Measurements from ENCODE around the gene LEPROT. TPM values are rescaled to one million over a fixed set of nuclear protein-coding genes. Genes with fewer than 3 reads are reported as not detected.

LEPROT gene
- total RNA-seq, 1 donor from 2014 or later: 49.2 TPM

- TF ChIP-seq EZH2phosphoT487 (IDR thresholded peaks at IDR 0.05) (no peak), CTCF (IDR thresholded peaks at IDR 0.05) (no peak), EZH2 (IDR thresholded peaks at IDR 0.05) (no peak)
- no peak overlapping the region for H3K9ac ChIP-seq
- Mint-ChIP-seq H3K27me3 (ENCODE audit: insufficient read depth, low read depth) (no peaks in the 10 kb centered on the region), H3K36me3 (peaks cover 11% of the 10 kb centered on the region), H3K9me3 (no peaks in the 10 kb centered on the region), H3K4me3 (no peak overlapping the region), H3K4me1 (peaks cover 5% of the 10 kb centered on the region), H3K27ac (no peak overlapping the region)
- H3K4me1 ChIP-seq: peaks cover 26% of the 10 kb centered on the region
- DNase-seq (ENCODE audit: low spot score): no peak
- no peak overlapping the region for H3K27ac ChIP-seq
- no peaks in the 10 kb centered on the region for H3K9me3 ChIP-seq (ENCODE audit: low read depth)
- H3K36me3 ChIP-seq: no peaks in the 10 kb centered on the region
- peaks cover 16% of the 10 kb centered on the region for H3F3A ChIP-seq (ENCODE audit: low read depth)
- no peaks in the 10 kb centered on the region for H3K79me2 ChIP-seq (ENCODE audit: low read depth)
- H3K4me3 ChIP-seq: no peak overlapping the region
- no peak overlapping the region for H3K4me2 ChIP-seq
- no peaks in the 10 kb centered on the region for H3K27me3 ChIP-seq
- H2AFZ ChIP-seq (replicated peaks): no peak overlapping the region
- peaks cover 5% of the 10 kb centered on the region for H4K20me1 ChIP-seq (ENCODE audit: low read depth)
Measured at GRCh38 chr1:65434760-65435159, 14.3 kb downstream of the LEPROT start.

- Mint-ChIP-seq H3K9me3 (no peaks in the 10 kb centered on the region), H3K4me1 (peaks cover 5% of the 10 kb centered on the region), H3K27ac (no peak overlapping the region), H3K36me3 (peaks cover 7% of the 10 kb centered on the region), H3K4me3 (no peak overlapping the region), H3K27me3 (ENCODE audit: insufficient read depth, low read depth) (no peaks in the 10 kb centered on the region)
- no peaks in the 10 kb centered on the region for H3K79me2 ChIP-seq (ENCODE audit: low read depth)
- no peaks in the 10 kb centered on the region for H4K20me1 ChIP-seq (ENCODE audit: low read depth)
- H3F3A ChIP-seq (ENCODE audit: low read depth): peaks cover 11% of the 10 kb centered on the region
- H3K4me2 ChIP-seq: no peak overlapping the region
- H3K27ac ChIP-seq: no peak overlapping the region
- TF ChIP-seq EZH2phosphoT487 (IDR thresholded peaks at IDR 0.05): no peak
- H3K27me3 ChIP-seq: no peaks in the 10 kb centered on the region
- H3K36me3 ChIP-seq: no peaks in the 10 kb centered on the region
- H2AFZ ChIP-seq (replicated peaks): no peak overlapping the region
- no peaks in the 10 kb centered on the region for H3K9me3 ChIP-seq (ENCODE audit: low read depth)
- no peak overlapping the region for H3K9ac ChIP-seq
- DNase-seq (ENCODE audit: low spot score): no peak
- no peak overlapping the region for H3K4me3 ChIP-seq
- H3K4me1 ChIP-seq: peaks cover 24% of the 10 kb centered on the region
Measured at GRCh38 chr1:65435987-65436386, 15.5 kb downstream of the LEPROT start.

GRCh38 chr1:65437616-65438015, 17.1 kb downstream of the LEPROT start:
- Mint-ChIP-seq H3K4me1 (no peaks in the 10 kb centered on the region), H3K27me3 (ENCODE audit: insufficient read depth, low read depth) (no peaks in the 10 kb centered on the region), H3K36me3 (peaks cover 6% of the 10 kb centered on the region), H3K9me3 (no peaks in the 10 kb centered on the region), H3K4me3 (no peak overlapping the region), H3K27ac (no peak overlapping the region)
- H3F3A ChIP-seq (ENCODE audit: low read depth): no peaks in the 10 kb centered on the region
- H3K36me3 ChIP-seq: no peaks in the 10 kb centered on the region
- no peaks in the 10 kb centered on the region for H3K79me2 ChIP-seq (ENCODE audit: low read depth)
- H3K4me3 ChIP-seq: no peak overlapping the region
- H3K4me2 ChIP-seq: no peak overlapping the region
- H3K9ac ChIP-seq: no peak overlapping the region
- H3K27ac ChIP-seq: no peak overlapping the region
- no peaks in the 10 kb centered on the region for H3K9me3 ChIP-seq (ENCODE audit: low read depth)
- no peaks in the 10 kb centered on the region for H4K20me1 ChIP-seq (ENCODE audit: low read depth)
- no peak for DNase-seq (ENCODE audit: low spot score)
- no peak for TF ChIP-seq EZH2phosphoT487 (IDR thresholded peaks at IDR 0.05)
- no peak for TF ChIP-seq EZH2 (IDR thresholded peaks at IDR 0.05)
- no peak for TF ChIP-seq CTCF (IDR thresholded peaks at IDR 0.05)
- H3K27me3 ChIP-seq: no peaks in the 10 kb centered on the region
- peaks cover 8% of the 10 kb centered on the region for H3K4me1 ChIP-seq
- H2AFZ ChIP-seq (replicated peaks): no peak overlapping the region

GRCh38 chr1:65440322-65440900, 19.9 kb downstream of the LEPROT start:
- H3K4me2 ChIP-seq: no peak overlapping the region
- H3K4me3 ChIP-seq: no peak overlapping the region
- H3K27ac ChIP-seq: no peak overlapping the region
- no peaks in the 10 kb centered on the region for H4K20me1 ChIP-seq (ENCODE audit: low read depth)
- no peak overlapping the region for H3K9ac ChIP-seq
- no peaks in the 10 kb centered on the region for H3K4me1 Mint-ChIP-seq
- no peaks in the 10 kb centered on the region for H3F3A ChIP-seq (ENCODE audit: low read depth)
- H3K27me3 ChIP-seq: no peaks in the 10 kb centered on the region
- H3K9me3 ChIP-seq (ENCODE audit: low read depth): no peaks in the 10 kb centered on the region
- H3K36me3 Mint-ChIP-seq: no peaks in the 10 kb centered on the region
- no peak overlapping the region for H2AFZ ChIP-seq (replicated peaks)
- TF ChIP-seq EZH2phosphoT487 (IDR thresholded peaks at IDR 0.05): no peak
- TF ChIP-seq EZH2 (IDR thresholded peaks at IDR 0.05): no peak
- no peak for TF ChIP-seq CTCF (IDR thresholded peaks at IDR 0.05)
- no peak overlapping the region for H3K27ac Mint-ChIP-seq
- no peaks in the 10 kb centered on the region for H3K79me2 ChIP-seq (ENCODE audit: low read depth)
- no peaks in the 10 kb centered on the region for H3K4me1 ChIP-seq
- no peak for DNase-seq (ENCODE audit: low spot score)
- H3K27me3 Mint-ChIP-seq (ENCODE audit: insufficient read depth, low read depth): no peaks in the 10 kb centered on the region
- no peak overlapping the region for H3K4me3 Mint-ChIP-seq
- no peaks in the 10 kb centered on the region for H3K9me3 Mint-ChIP-seq
- no peaks in the 10 kb centered on the region for H3K36me3 ChIP-seq
